ENCODE measurements around the gene SMIM44. TPM values are rescaled to one million over a fixed set of nuclear protein-coding genes. Genes with fewer than 3 reads are reported as not detected.

The SMIM44 gene
- total RNA-seq, 4 donors from 2014 or later = not detected

- WGBS, 2 donors = 72 to 88% methylated on average over 4 of the region's 4 CpGs
- DNase-seq (ENCODE audit: low spot score in 2 of 2) = no peak
- TF ChIP-seq POLR2A (IDR thresholded peaks at IDR 0.05) = no peak
- no peak for TF ChIP-seq CTCF (IDR thresholded peaks at IDR 0.05)
- intact Hi-C loops (cut with DNase I; ENCODE audit: low total_unique reads) = no loop called here
- no peak overlapping the region for H3K4me3 ChIP-seq (ENCODE audit: low read depth, poor library complexity, severe bottlenecking)
Measured at GRCh38 chr19:3475449-3475848, 7.8 kb downstream of the SMIM44 start.

GRCh38 chr19:3474614-3475013 lies 8.6 kb downstream of the SMIM44 start:
- TF ChIP-seq POLR2A (IDR thresholded peaks at IDR 0.05) (no peak), CTCF (IDR thresholded peaks at IDR 0.05) (no peak)
- DNase-seq (ENCODE audit: low spot score in 2 of 2) = no peak
- intact Hi-C loops (cut with DNase I; ENCODE audit: low total_unique reads) = no loop called here
- 72 to 85% methylated on average over 2 of the region's 2 CpGs for WGBS, 2 donors
- H3K4me3 ChIP-seq (ENCODE audit: low read depth, poor library complexity, severe bottlenecking) = no peak overlapping the region

- intact Hi-C loops (cut with DNase I; ENCODE audit: low total_unique reads) = no loop called here
- DNase-seq (ENCODE audit: low spot score in 2 of 2) = no peak
- no peak for TF ChIP-seq POLR2A (IDR thresholded peaks at IDR 0.05)
- TF ChIP-seq CTCF (IDR thresholded peaks at IDR 0.05) = no peak
- 74 to 80% methylated on average over 8 of the region's 8 CpGs for WGBS, 2 donors
- H3K4me3 ChIP-seq (ENCODE audit: low read depth, poor library complexity, severe bottlenecking) = no peak overlapping the region
Measured at GRCh38 chr19:3474010-3474409, 9.2 kb downstream of the SMIM44 start.

GRCh38 chr19:3471954-3472655 lies 11.1 kb downstream of the SMIM44 start:
- WGBS, 2 donors = 24 to 31% methylated on average over 22 to 24 of the region's 24 CpGs
- no peak for TF ChIP-seq POLR2A (IDR thresholded peaks at IDR 0.05)
- peak in 1 of 3 donors; percentile 50 for TF ChIP-seq CTCF (IDR thresholded peaks at IDR 0.05)
- intact Hi-C loops (cut with DNase I; ENCODE audit: low total_unique reads) = loop anchor here (2.0 kb wide), 1 partner anchor 147 kb away; no protein-coding TSS in a partner anchor
- no peak for DNase-seq (ENCODE audit: low spot score in 2 of 2)
- no peak overlapping the region for H3K4me3 ChIP-seq (ENCODE audit: low read depth, poor library complexity, severe bottlenecking)

GRCh38 chr19:3470500-3471128 lies 12.6 kb downstream of the SMIM44 start:
- no peak overlapping the region for H3K4me3 ChIP-seq (ENCODE audit: low read depth, poor library complexity, severe bottlenecking)
- DNase-seq (ENCODE audit: low spot score in 2 of 2) = no peak
- TF ChIP-seq CTCF (IDR thresholded peaks at IDR 0.05) = no peak
- no peak for TF ChIP-seq POLR2A (IDR thresholded peaks at IDR 0.05)
- WGBS, 2 donors = 50 to 56% methylated on average over 11 of the region's 11 CpGs
- intact Hi-C loops (cut with DNase I; ENCODE audit: low total_unique reads) = no loop called here
